DMS 273 (cell line): ENCODE results near the gene MAP4K3.
"Not testable (repeated sequence)": the region's sequence is repeated elsewhere in the genome, so short reads cannot be mapped to it uniquely, and the experiment has no call there.

Source experiments
- DNase-seq: peaks from one replicate; lab custom pipeline; 2025; ENCODE audit not compliant: unreplicated experiment; lab: John Stamatoyannopoulos, UW

The MAP4K3 gene

GRCh38 chr2:39411181-39411944 is 25.7 kb downstream of the MAP4K3 start:
- DNase-seq, result peak; percentile 16

GRCh38 chr2:39409697-39410389 is 27.2 kb downstream of the MAP4K3 start:
- DNase-seq, result no peak

GRCh38 chr2:39408351-39409136 is 28.5 kb downstream of the MAP4K3 start:
- DNase-seq, result no peak

- DNase-seq, result peak; percentile 14
Measured at GRCh38 chr2:39407516-39408296, 29.4 kb downstream of the MAP4K3 start.

- DNase-seq, result no peak
Measured at GRCh38 chr2:39405364-39405763, 31.7 kb downstream of the MAP4K3 start.

GRCh38 chr2:39403311-39403710 is 33.8 kb downstream of the MAP4K3 start:
- no peak for DNase-seq

- DNase-seq, result no peak
Measured at GRCh38 chr2:39401319-39401718, 35.8 kb downstream of the MAP4K3 start.

- DNase-seq, result no peak
Measured at GRCh38 chr2:39399570-39399969, 37.5 kb downstream of the MAP4K3 start.

- DNase-seq, result no peak
Measured at GRCh38 chr2:39395313-39395712, 41.8 kb downstream of the MAP4K3 start.

GRCh38 chr2:39394516-39394961 is 42.5 kb downstream of the MAP4K3 start:
- no peak for DNase-seq

- DNase-seq, result no peak
Measured at GRCh38 chr2:39392672-39393071, 44.4 kb downstream of the MAP4K3 start.

- no peak for DNase-seq
Measured at GRCh38 chr2:39390216-39390615, 46.9 kb downstream of the MAP4K3 start.

- DNase-seq, result no peak
Measured at GRCh38 chr2:39386064-39386463, 51.0 kb downstream of the MAP4K3 start.

- DNase-seq, result no peak
Measured at GRCh38 chr2:39385172-39385571, 51.9 kb downstream of the MAP4K3 start.

- DNase-seq, result not testable (repeated sequence)
Measured at GRCh38 chr2:39384071-39384470, 53.0 kb downstream of the MAP4K3 start.

- no peak for DNase-seq
Measured at GRCh38 chr2:39383146-39383545, 53.9 kb downstream of the MAP4K3 start.

GRCh38 chr2:39381653-39382052 is 55.4 kb downstream of the MAP4K3 start:
- no peak for DNase-seq

GRCh38 chr2:39380525-39381150 is 56.4 kb downstream of the MAP4K3 start:
- DNase-seq, result peak; percentile 9

- DNase-seq, result peak; percentile 67
Measured at GRCh38 chr2:39379643-39380524, 57.2 kb downstream of the MAP4K3 start.
